Panc1 (cell line): Measurements from ENCODE around the gene SDK1. TPM values are rescaled to one million over a fixed set of nuclear protein-coding genes. Genes with fewer than 3 reads are reported as not detected.

Experiments
- ATAC-seq: fragments of 200-7000 bp; cut with Tn5 transposase; 2 replicates; pipeline ENCODE4 v1.9.1; 2020; ENCODE audit warnings: mild to moderate bottlenecking, moderate library complexity
- BruUV-seq: library from RNA; stranded (reverse); fragments of 400-500 nt; replicated peaks from 2 replicates; lab custom pipeline; 2021; lab: Mats Ljungman, UMichigan
- CTCF ChIA-PET: fragments of 300-600 bp; sonication (Branson Sonifier 250); formaldehyde crosslinking; loops from one replicate; lab custom pipeline; 2022; ENCODE audit warnings: antibody characterized with exemption; lab: Charles Lee
- POLR2A ChIA-PET: fragments of 300-600 bp; sonication (Branson Sonifier 250); formaldehyde crosslinking; loops from one replicate; lab custom pipeline; 2022; ENCODE audit warnings: antibody characterized with exemption; lab: Charles Lee
- DNase-seq: peaks from one replicate; pipeline ENCODE4 v3.0.0-alpha.2; 2010; ENCODE audit warnings: low read depth, low spot score
- H3K27ac ChIP-seq: 2 replicates; pipeline ENCODE4 v1.5.1; 2011; ENCODE audit warnings: mild to moderate bottlenecking, low read length, inconsistent platforms
- H3K27me3 ChIP-seq: fragments of 200-500 bp; sonication (Bioruptor generic); 2 replicates; pipeline ENCODE4 v1.6.0; 2014; ENCODE audit warnings: low read length, inconsistent platforms; ENCODE audit not compliant: control insufficient read depth, insufficient read depth
- H3K36me3 ChIP-seq: fragments of 200-500 bp; sonication (Bioruptor generic); 2 replicates; pipeline ENCODE4 v1.5.1; 2014; ENCODE audit warnings: inconsistent platforms, mild to moderate bottlenecking, low read length, moderate library complexity; ENCODE audit not compliant: control insufficient read depth, insufficient read depth
- H3K4me1 ChIP-seq: 2 replicates; pipeline ENCODE4 v1.5.1; 2011; ENCODE audit warnings: inconsistent platforms, mild to moderate bottlenecking, low read length, moderate library complexity; ENCODE audit not compliant: control insufficient read depth, insufficient read depth
- H3K4me3 ChIP-seq, 2 experiments: 2 replicates each; pipeline ENCODE4 v1.5.1; 2011 to 2012; ENCODE audit warnings: low read depth in 2 of 2, low read length in 2 of 2, mild to moderate bottlenecking in 2 of 2, inconsistent platforms in 1 of 2, moderate library complexity in 1 of 2
- H3K9me3 ChIP-seq: fragments of 200-500 bp; sonication (Bioruptor generic); 2 replicates; pipeline ENCODE4 v1.5.1; 2014; ENCODE audit warnings: low read depth, mild to moderate bottlenecking, inconsistent platforms, low read length, moderate library complexity; ENCODE audit not compliant: control insufficient read depth, insufficient read depth
- POLR2AphosphoS5 ChIP-seq: IDR thresholded peaks from 2 replicates; pipeline ENCODE4 v1.6.1; 2012; ENCODE audit warnings: mild to moderate bottlenecking, low read depth, low read length, moderate library complexity
- SIN3A ChIP-seq: IDR thresholded peaks from 2 replicates; pipeline ENCODE4 v1.6.1; 2012; ENCODE audit warnings: low read depth, mild to moderate bottlenecking, low read length, moderate library complexity, borderline replicate concordance; ENCODE audit not compliant: insufficient read depth
- TCF7L2 ChIP-seq: IDR thresholded peaks from 2 replicates; pipeline ENCODE4 v1.6.1; 2011; ENCODE audit warnings: mild to moderate bottlenecking, low read depth, low read length, inconsistent platforms
- in situ Hi-C: cut with HindIII; loops from 2 replicates; pipeline ENCODE4 v1.10.0; 2016; ENCODE audit warnings: low sequenced_read_pairs, low pct_unique_long_range_greater_than_20kb
- intact Hi-C: fragments of 100-400 bp; cut with micrococcal nuclease; formaldehyde crosslinking; loops from one replicate; pipeline ENCODE4 v1.10.0; 2022; ENCODE audit not compliant: unreplicated experiment
- total RNA-seq: library from RNA; stranded (reverse); gene quantifications from one replicate; pipeline ENCODE4 v1.2.1, GENCODE V29; 2021; ENCODE audit not compliant: unreplicated experiment
- TF ChIP-seq, protein P1 (sequence below), 2 experiments: IDR thresholded peaks; 2 replicates each; pipeline ENCODE4 v1.6.1; 2011 to 2012; ENCODE audit warnings: low read depth in 2 of 2, control low read depth in 1 of 2, low read length in 1 of 2, mild to moderate bottlenecking in 1 of 2, moderate library complexity in 1 of 2; ENCODE audit not compliant: insufficient read depth in 1 of 2
- TF ChIP-seq, protein P2 (sequence below): fragments of 450-650 bp; IDR thresholded peaks from 2 replicates; pipeline ENCODE4 v1.5.1; 2017; ENCODE audit warnings: mild to moderate bottlenecking

Gene SDK1
- total RNA-seq, 1 experiment from 2014 or later = 47.4 TPM

DNA sequence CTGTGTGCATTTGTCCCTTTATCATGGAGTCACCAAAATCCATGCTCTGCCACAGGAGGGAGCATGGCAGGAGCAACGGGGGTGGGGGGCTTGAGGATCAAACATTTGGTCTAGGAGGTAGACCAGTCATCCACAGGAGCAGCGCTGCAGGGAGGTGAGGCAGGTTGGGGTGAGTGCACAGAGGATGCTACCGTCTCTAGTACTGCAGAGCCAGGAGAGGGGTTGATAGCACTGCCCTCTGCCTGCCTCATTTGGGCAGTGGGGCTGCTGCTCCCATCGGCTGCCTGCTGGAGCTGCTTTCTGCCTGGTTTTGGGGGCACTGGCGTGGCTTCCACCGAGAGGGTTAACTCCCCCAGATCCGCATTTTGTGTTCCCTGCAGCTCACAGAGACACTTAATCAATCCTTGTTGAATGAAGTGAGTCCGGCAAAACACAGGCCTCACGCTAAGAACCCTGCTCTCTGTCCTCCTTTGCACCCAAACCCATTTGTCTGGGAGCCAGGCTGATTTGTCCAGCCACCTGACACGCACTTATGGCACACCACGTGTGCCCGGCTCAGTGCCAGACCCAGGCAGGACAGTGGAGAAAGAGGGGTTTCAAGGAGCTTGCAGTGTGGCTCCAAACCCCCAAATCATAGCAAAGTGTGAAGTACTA, 854.0 kb downstream of the SDK1 start:
- no peaks in the 10 kb centered on the region for H3K36me3 ChIP-seq
- DNase-seq = no peak
- no peak overlapping the region for H3K27ac ChIP-seq
- no peak for ATAC-seq
- no peaks in the 10 kb centered on the region for H3K27me3 ChIP-seq
- TF ChIP-seq SIN3A (no peak), TCF7L2 (no peak), POLR2AphosphoS5 (no peak)
- TF ChIP-seq, protein P1, sequence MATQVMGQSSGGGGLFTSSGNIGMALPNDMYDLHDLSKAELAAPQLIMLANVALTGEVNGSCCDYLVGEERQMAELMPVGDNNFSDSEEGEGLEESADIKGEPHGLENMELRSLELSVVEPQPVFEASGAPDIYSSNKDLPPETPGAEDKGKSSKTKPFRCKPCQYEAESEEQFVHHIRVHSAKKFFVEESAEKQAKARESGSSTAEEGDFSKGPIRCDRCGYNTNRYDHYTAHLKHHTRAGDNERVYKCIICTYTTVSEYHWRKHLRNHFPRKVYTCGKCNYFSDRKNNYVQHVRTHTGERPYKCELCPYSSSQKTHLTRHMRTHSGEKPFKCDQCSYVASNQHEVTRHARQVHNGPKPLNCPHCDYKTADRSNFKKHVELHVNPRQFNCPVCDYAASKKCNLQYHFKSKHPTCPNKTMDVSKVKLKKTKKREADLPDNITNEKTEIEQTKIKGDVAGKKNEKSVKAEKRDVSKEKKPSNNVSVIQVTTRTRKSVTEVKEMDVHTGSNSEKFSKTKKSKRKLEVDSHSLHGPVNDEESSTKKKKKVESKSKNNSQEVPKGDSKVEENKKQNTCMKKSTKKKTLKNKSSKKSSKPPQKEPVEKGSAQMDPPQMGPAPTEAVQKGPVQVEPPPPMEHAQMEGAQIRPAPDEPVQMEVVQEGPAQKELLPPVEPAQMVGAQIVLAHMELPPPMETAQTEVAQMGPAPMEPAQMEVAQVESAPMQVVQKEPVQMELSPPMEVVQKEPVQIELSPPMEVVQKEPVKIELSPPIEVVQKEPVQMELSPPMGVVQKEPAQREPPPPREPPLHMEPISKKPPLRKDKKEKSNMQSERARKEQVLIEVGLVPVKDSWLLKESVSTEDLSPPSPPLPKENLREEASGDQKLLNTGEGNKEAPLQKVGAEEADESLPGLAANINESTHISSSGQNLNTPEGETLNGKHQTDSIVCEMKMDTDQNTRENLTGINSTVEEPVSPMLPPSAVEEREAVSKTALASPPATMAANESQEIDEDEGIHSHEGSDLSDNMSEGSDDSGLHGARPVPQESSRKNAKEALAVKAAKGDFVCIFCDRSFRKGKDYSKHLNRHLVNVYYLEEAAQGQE (IDR thresholded peaks at IDR 0.05; ENCODE audit: insufficient read depth in 1 of 2, low read depth in 2 of 2, low read length in 1 of 2) = no peak
- TF ChIP-seq, protein P2, sequence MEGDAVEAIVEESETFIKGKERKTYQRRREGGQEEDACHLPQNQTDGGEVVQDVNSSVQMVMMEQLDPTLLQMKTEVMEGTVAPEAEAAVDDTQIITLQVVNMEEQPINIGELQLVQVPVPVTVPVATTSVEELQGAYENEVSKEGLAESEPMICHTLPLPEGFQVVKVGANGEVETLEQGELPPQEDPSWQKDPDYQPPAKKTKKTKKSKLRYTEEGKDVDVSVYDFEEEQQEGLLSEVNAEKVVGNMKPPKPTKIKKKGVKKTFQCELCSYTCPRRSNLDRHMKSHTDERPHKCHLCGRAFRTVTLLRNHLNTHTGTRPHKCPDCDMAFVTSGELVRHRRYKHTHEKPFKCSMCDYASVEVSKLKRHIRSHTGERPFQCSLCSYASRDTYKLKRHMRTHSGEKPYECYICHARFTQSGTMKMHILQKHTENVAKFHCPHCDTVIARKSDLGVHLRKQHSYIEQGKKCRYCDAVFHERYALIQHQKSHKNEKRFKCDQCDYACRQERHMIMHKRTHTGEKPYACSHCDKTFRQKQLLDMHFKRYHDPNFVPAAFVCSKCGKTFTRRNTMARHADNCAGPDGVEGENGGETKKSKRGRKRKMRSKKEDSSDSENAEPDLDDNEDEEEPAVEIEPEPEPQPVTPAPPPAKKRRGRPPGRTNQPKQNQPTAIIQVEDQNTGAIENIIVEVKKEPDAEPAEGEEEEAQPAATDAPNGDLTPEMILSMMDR = no peak
- H3K4me3 ChIP-seq = no peak overlapping the region
- H3K9me3 ChIP-seq = no peaks in the 10 kb centered on the region
- ChIA-PET POLR2A (no interaction called here), CTCF (interaction anchor here (0.6 kb wide), 1 partner anchor 53 kb away, joined by 8 read pairs; no protein-coding TSS in a partner anchor)
- in situ Hi-C loops = no loop called here
- H3K4me1 ChIP-seq = no peaks in the 10 kb centered on the region
- intact Hi-C loops = no loop called here
- BruUV-seq = no TSS peak

DNA sequence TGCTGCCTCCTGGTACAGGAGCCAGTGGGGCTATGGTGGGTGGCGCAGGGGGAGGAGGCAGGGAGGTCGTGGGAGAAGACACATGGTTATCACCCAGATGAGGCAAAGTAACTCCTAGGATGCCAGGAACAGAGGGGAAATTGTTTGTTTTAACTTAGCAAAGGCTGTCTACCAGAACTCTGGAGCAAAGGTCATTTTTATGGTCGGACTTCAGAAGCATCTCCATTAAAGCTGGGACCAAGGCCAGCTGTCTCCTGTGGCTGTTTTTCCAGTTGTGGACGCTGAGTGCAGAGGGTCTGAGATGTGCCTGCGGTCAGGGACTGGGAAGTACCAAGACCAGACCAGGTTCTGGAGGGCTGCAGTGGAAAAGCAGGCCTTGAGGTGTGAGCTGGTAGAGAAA, 855.1 kb downstream of the SDK1 start:
- ATAC-seq (no peak), DNase-seq (no peak)
- TF ChIP-seq, protein P2 = no peak
- TF ChIP-seq POLR2AphosphoS5 (no peak), TCF7L2 (no peak), SIN3A (no peak)
- TF ChIP-seq, protein P1 (IDR thresholded peaks at IDR 0.05; ENCODE audit: insufficient read depth in 1 of 2, low read depth in 2 of 2, low read length in 1 of 2) = no peak
- no TSS peak for BruUV-seq
- Histone ChIP-seq H3K27me3 (no peaks in the 10 kb centered on the region), H3K9me3 (no peaks in the 10 kb centered on the region), H3K36me3 (no peaks in the 10 kb centered on the region), H3K4me1 (no peaks in the 10 kb centered on the region), H3K27ac (no peak overlapping the region), H3K4me3 (no peak overlapping the region)
- ChIA-PET CTCF (no interaction called here), POLR2A (no interaction called here)
- in situ Hi-C loops (no loop called here), intact Hi-C loops (no loop called here)
